ENCODE measurements around the gene TUBA1B.

GRCh38 chr12:49129332-49130150 lies 1.7 kb downstream of the TUBA1B start:
- no peak for TF ChIP-seq POLR2A (IDR thresholded peaks at IDR 0.05)
- no peak for TF ChIP-seq POLR2AphosphoS5 (IDR thresholded peaks at IDR 0.05)
- no peak for TF ChIP-seq CTCF (IDR thresholded peaks at IDR 0.05)
